GM23248 (cell line): ENCODE results near the gene AOPEP. TPM values are rescaled to one million over a fixed set of nuclear protein-coding genes. Genes with fewer than 3 reads are reported as not detected.

ENCODE experiments used
- DNase-seq: peaks from one replicate; pipeline ENCODE4 v3.0.0-alpha.2; 2015
- H2AFZ ChIP-seq: fragments of 200-600 bp; sonication (generic); 2 replicates; pipeline ENCODE4 v1.6.1; 2016; ENCODE audit warnings: antibody characterized with exemption
- H3F3A ChIP-seq: fragments of 200-600 bp; sonication (generic); 2 replicates; pipeline ENCODE4 v1.6.1; 2016; ENCODE audit warnings: mild to moderate bottlenecking, antibody characterized with exemption, mixed run types; ENCODE audit not compliant: insufficient read depth
- H3K27ac ChIP-seq: fragments of 200-600 bp; sonication (generic); 2 replicates; pipeline ENCODE4 v1.5.1; 2016; ENCODE audit warnings: mild to moderate bottlenecking
- H3K27me3 ChIP-seq: fragments of 200-600 bp; sonication (generic); replicated peaks from 2 replicates; pipeline ENCODE4 v1.6.1; 2016; ENCODE audit warnings: mild to moderate bottlenecking; ENCODE audit not compliant: insufficient read depth
- H3K36me3 ChIP-seq: fragments of 200-600 bp; sonication (generic); 2 replicates; pipeline ENCODE4 v1.6.1; 2016; ENCODE audit warnings: low read depth, mild to moderate bottlenecking
- H3K4me1 ChIP-seq: fragments of 200-600 bp; sonication (generic); 2 replicates; pipeline ENCODE4 v1.6.1; 2016; ENCODE audit warnings: mild to moderate bottlenecking; ENCODE audit not compliant: insufficient read depth
- H3K4me2 ChIP-seq: fragments of 200-600 bp; sonication (generic); one replicate; pipeline ENCODE4 v1.6.1; 2016; ENCODE audit warnings: mild to moderate bottlenecking; ENCODE audit not compliant: unreplicated experiment
- H3K4me3 ChIP-seq: fragments of 200-600 bp; sonication (generic); 2 replicates; pipeline ENCODE4 v1.5.1; 2016; ENCODE audit warnings: mild to moderate bottlenecking
- H3K79me2 ChIP-seq: fragments of 200-600 bp; sonication (generic); 2 replicates; pipeline ENCODE4 v1.6.1; 2016; ENCODE audit warnings: mild to moderate bottlenecking; ENCODE audit not compliant: insufficient read depth
- H3K9ac ChIP-seq: fragments of 200-600 bp; sonication (generic); 2 replicates; pipeline ENCODE4 v1.6.1; 2016; ENCODE audit warnings: mild to moderate bottlenecking
- H3K9me2 ChIP-seq: fragments of 200-600 bp; sonication (generic); 2 replicates; pipeline ENCODE4 v1.6.1; 2016; ENCODE audit warnings: mixed run types, mild to moderate bottlenecking, moderate library complexity; ENCODE audit not compliant: insufficient read depth
- H3K9me3 ChIP-seq: fragments of 200-600 bp; sonication (generic); one replicate; pipeline ENCODE4 v1.6.1; 2017; ENCODE audit warnings: low read depth
- H4K20me1 ChIP-seq: fragments of 200-600 bp; sonication (generic); 2 replicates; pipeline ENCODE4 v1.6.0; 2016; ENCODE audit not compliant: insufficient read depth
- EZH2 ChIP-seq: fragments of 200-600 bp; sonication (generic); IDR thresholded peaks from 2 replicates; pipeline ENCODE4 v1.6.1; 2018; ENCODE audit warnings: antibody characterized with exemption, mild to moderate bottlenecking; ENCODE audit not compliant: insufficient read depth, poor library complexity, severe bottlenecking
- EZH2phosphoT487 ChIP-seq: fragments of 200-600 bp; sonication (generic); IDR thresholded peaks from 2 replicates; pipeline ENCODE4 v1.6.1; 2018; ENCODE audit warnings: antibody characterized with exemption, moderate library complexity, mild to moderate bottlenecking, low read depth; ENCODE audit not compliant: insufficient read depth
- WGBS, 2 experiments: methylation state at CpG; one replicate each; pipeline ENCODE4 v1.1.6; 2015 to 2017; ENCODE audit warnings: low lambda C conversion rate in 2 of 2, low coverage in 1 of 2; ENCODE audit errors: missing lambda C conversion rate in 2 of 2; 5-methylcytosine and 5-hydroxymethylcytosine counted together
- in situ Hi-C: fragments of 300-500 bp; cut with MboI; formaldehyde crosslinking; loops from 2 replicates; pipeline ENCODE4 v1.15.0; 2020
- polyA plus RNA-seq: library from polyadenylated mRNA; unstranded; fragments of >200 nt; fragmentation: Nextera tagmentation; extraction: Ambion mirVana; gene quantifications from 2 replicates; pipeline ENCODE4 v1.2.1, GENCODE V29; 2016
- total RNA-seq: library from RNA; depleted of rRNA; stranded (reverse); fragments of >200 nt; shearing (Covaris generic); gene quantifications from 2 replicates; pipeline ENCODE4 v1.2.3, GENCODE V29; 2014

AOPEP gene
- total and polyA plus RNA-seq, 2 experiments from 2014 or later = 90.0 to 120 TPM

DNA sequence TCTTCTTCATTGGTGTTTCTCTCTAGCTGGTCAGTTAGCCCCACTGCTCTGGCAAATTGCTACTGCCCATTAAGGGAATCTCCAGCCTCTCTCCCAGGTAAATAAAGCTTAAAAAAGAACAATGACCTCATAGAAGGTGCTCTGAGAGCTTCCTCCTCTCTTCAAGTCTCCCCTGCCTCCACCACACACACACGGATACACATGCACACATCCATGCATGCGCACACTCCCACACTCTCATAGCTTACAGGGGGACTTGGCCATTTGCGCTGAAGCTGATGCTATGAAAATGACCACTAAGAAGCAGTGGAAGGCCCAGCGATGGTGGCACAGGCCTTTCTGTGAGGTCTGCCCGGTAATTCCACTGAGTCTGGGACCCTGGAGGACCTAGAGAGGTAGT lies 250.9 kb downstream of the AOPEP start:
- no peak for DNase-seq
- Histone ChIP-seq H3K4me2 (no peak overlapping the region), H3K79me2 (no peaks in the 10 kb centered on the region), H3K4me3 (no peak overlapping the region), H4K20me1 (no peaks in the 10 kb centered on the region), H3F3A (peaks cover 14% of the 10 kb centered on the region), H3K27ac (no peak overlapping the region), H3K27me3 (no peaks in the 10 kb centered on the region), H3K9me3 (no peaks in the 10 kb centered on the region), H3K9me2 (no peaks in the 10 kb centered on the region), H3K36me3 (no peaks in the 10 kb centered on the region), H3K9ac (no peak overlapping the region), H3K4me1 (peaks cover 13% of the 10 kb centered on the region), H2AFZ (no peak overlapping the region)
- in situ Hi-C loops = no loop called here
- WGBS, 2 experiments = 86 to 93% methylated on average over 5 of the region's 5 CpGs
- TF ChIP-seq EZH2phosphoT487 (no peak), EZH2 (no peak)

DNA sequence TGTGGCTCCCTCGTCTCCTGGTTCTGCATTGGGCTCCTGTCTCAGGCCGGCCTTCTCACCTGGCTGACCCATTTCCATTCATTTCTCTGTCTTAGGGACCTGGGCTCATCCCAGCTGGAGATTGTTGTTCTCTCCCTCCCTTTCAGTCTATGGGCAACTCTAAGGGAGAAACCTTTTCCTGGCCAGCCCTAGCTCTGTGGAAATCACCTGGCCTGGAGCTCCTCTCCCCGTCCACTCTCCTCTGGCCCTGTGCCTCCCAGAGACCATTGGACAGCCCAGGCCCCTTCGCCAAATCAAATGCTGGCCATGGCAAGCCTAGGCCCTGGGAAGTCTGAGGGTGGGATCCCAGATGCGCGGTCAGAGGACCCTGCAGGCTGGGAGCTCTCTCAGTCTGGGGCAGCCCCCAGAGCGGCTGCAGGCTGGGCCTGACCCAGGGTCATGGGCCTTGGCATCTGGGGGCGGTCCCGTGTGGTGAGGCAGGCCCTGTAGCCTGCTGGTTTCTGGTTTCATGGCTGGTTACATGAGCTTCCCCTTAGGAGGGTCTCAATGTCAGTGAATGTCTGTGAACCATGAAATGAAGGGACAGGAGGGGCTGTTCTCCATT lies 253.5 kb downstream of the AOPEP start:
- Histone ChIP-seq H3K27me3 (no peaks in the 10 kb centered on the region), H3K9me3 (no peaks in the 10 kb centered on the region), H4K20me1 (no peaks in the 10 kb centered on the region), H3K4me3 (no peak overlapping the region), H3K79me2 (no peaks in the 10 kb centered on the region), H3K27ac (no peak overlapping the region), H3K9ac (no peak overlapping the region), H3F3A (no peaks in the 10 kb centered on the region), H3K36me3 (no peaks in the 10 kb centered on the region), H2AFZ (no peak overlapping the region), H3K4me1 (no peaks in the 10 kb centered on the region), H3K9me2 (no peaks in the 10 kb centered on the region), H3K4me2 (no peak overlapping the region)
- in situ Hi-C loops = no loop called here
- TF ChIP-seq EZH2phosphoT487 (no peak), EZH2 (no peak)
- no peak for DNase-seq
- WGBS, 2 experiments = 87 to 92% methylated on average over 8 to 9 of the region's 9 CpGs

DNA sequence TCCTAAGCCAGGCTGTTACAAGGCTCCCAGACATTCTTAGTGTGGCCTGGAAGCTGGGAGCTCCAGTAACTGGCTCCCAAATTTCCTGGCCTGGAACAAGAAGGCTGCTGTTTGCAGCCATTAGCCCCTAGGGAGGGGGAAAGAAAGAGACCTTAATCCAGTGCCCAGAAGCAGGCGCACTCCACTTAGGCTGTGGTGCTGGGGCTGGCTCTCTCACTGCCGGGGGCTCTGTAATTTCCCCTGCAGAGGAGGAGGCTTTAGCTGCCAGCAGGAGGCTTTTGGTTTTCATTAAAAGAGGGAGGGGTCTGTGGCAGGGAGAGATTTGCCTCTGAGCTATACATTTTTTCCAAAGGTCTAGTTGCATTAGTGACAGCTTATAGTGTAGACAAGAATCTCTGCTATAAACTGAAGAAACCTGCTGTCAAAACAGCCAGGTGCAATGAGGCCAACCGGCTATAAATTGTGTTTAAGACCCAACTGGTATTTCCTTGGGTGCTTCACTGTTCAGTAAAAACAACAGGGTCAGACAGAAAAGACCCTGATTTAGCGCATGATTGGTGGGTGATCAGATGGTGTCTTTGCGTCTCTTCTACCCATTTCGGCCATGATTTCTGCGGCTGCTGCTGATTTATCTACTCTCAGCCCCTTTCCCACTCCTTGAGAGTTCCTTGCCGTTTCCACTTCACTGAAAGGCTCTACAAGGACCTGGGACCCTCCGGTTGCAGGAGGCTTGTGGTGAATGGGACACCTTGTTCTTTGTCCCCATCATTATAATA lies 254.6 kb downstream of the AOPEP start:
- Histone ChIP-seq H3K4me1 (no peaks in the 10 kb centered on the region), H3F3A (no peaks in the 10 kb centered on the region), H3K4me2 (no peak overlapping the region), H3K36me3 (no peaks in the 10 kb centered on the region), H2AFZ (no peak overlapping the region), H3K79me2 (no peaks in the 10 kb centered on the region), H3K27me3 (no peaks in the 10 kb centered on the region), H3K4me3 (no peak overlapping the region), H3K27ac (no peak overlapping the region), H3K9me3 (no peaks in the 10 kb centered on the region), H3K9me2 (no peaks in the 10 kb centered on the region), H3K9ac (no peak overlapping the region), H4K20me1 (no peaks in the 10 kb centered on the region)
- no peak for TF ChIP-seq EZH2phosphoT487
- TF ChIP-seq EZH2 = no peak
- in situ Hi-C loops = no loop called here
- no peak for DNase-seq
- 92% methylated on average over 9 of the region's 9 CpGs for WGBS, 2 experiments

DNA sequence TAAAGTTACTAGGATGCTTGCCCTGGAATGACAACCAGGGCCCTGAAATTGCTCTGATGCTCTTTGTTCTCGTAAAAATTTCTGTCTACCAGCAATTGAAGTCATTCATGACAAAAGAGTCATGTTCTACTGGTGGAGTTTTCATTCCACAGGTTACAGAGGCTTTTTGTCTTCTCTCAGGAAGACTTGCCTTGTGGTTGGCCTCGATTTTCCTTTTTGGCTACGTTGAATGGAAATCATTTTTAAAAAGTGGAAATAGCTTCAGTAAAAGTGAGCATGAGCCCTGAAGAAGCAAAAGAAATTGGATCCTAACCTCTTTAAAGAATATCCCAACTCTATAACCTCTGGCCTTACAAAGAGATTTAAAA lies 255.2 kb downstream of the AOPEP start:
- no peak overlapping the region for H3K4me2 ChIP-seq
- H2AFZ ChIP-seq = no peak overlapping the region
- H3K27me3 ChIP-seq = no peaks in the 10 kb centered on the region
- no peaks in the 10 kb centered on the region for H3K79me2 ChIP-seq
- H3K36me3 ChIP-seq = no peaks in the 10 kb centered on the region
- H3K4me1 ChIP-seq = no peaks in the 10 kb centered on the region
- DNase-seq = no peak
- H3K9me2 ChIP-seq = no peaks in the 10 kb centered on the region
- in situ Hi-C loops = no loop called here
- no peaks in the 10 kb centered on the region for H4K20me1 ChIP-seq
- H3K27ac ChIP-seq = no peak overlapping the region
- no peaks in the 10 kb centered on the region for H3K9me3 ChIP-seq
- H3K9ac ChIP-seq = no peak overlapping the region
- H3K4me3 ChIP-seq = no peak overlapping the region
- 84% methylated on average over 3 of the region's 3 CpGs for WGBS, 2 experiments
- TF ChIP-seq EZH2 (no peak), EZH2phosphoT487 (no peak)
- H3F3A ChIP-seq = no peaks in the 10 kb centered on the region
